C4-2B (cell line): ENCODE measurements around the gene ALKBH7.

Experiments used
- H3K27ac ChIP-seq: fragments of 450-650 bp; 2 replicates; pipeline ENCODE4 v1.5.1; 2017
- CTCF ChIP-seq: fragments of 450-650 bp; conservative IDR thresholded peaks from 2 replicates; pipeline ENCODE4 v1.5.1; 2017; ENCODE audit warnings: mild to moderate bottlenecking
- ZFX ChIP-seq: fragments of 450-650 bp; IDR thresholded peaks from 2 replicates; pipeline ENCODE4 v1.6.1; 2017

Gene ALKBH7

GRCh38 chr19:6372594-6373095 is at the start of gene ALKBH7:
TSS of gene ALKBH7 (plus strand) at chr19:6372794. CDS start at chr19:6372821, 27 bp downstream.
- TF ChIP-seq CTCF (no peak), ZFX (peak; percentile 36; the same call in 1 of the 2 replicates)
- peak within 1 kb of the TSS; percentile 98 for H3K27ac ChIP-seq

- no peak overlapping the region for H3K27ac ChIP-seq
Observed at GRCh38 chr19:6324757-6325156, 47.8 kb upstream of the ALKBH7 start.

GRCh38 chr19:6325614-6326013 is 47.0 kb upstream of the ALKBH7 start:
- no peak for TF ChIP-seq CTCF
- no peak for TF ChIP-seq ZFX
- no peak overlapping the region for H3K27ac ChIP-seq

More at GRCh38 chr19:6324757-6325156, 47.8 kb upstream of the ALKBH7 start:
- TF ChIP-seq CTCF = no peak
- TF ChIP-seq ZFX = no peak

- TF ChIP-seq CTCF (no peak), ZFX (no peak)
- H3K27ac ChIP-seq = no peak overlapping the region
Observed at GRCh38 chr19:6326815-6327214, 45.8 kb upstream of the ALKBH7 start.

GRCh38 chr19:6333439-6333838 is 39.2 kb upstream of the ALKBH7 start, which contains the start of gene ACER1:
TSS of gene ACER1 (minus strand) at chr19:6333612. CDS start at chr19:6333551, 61 bp downstream.
- TF ChIP-seq ZFX (no peak), CTCF (no peak)
- peak within 1 kb of the TSS; percentile 1; the same call in 1 of the 2 replicates for H3K27ac ChIP-seq

- no peak overlapping the region for H3K27ac ChIP-seq
- TF ChIP-seq ZFX (no peak), CTCF (no peak)
Observed at GRCh38 chr19:6334490-6335285, 37.9 kb upstream of the ALKBH7 start.

- TF ChIP-seq CTCF (no peak), ZFX (no peak)
- H3K27ac ChIP-seq = no peak overlapping the region
Observed at GRCh38 chr19:6340493-6341201, 31.9 kb upstream of the ALKBH7 start.
